T-helper 1 cell (primary cell): ENCODE measurements around the gene RECQL.
A peak's percentile ranks its signal among the peaks of the same experiment; 100 is the strongest.

ENCODE experiments used
- DNase-seq, 5 donors: peaks; one replicate each; pipeline ENCODE4 v3.0.0-alpha.2; 2012 to 2020
- total RNA-seq, 4 donors: gene quantifications; one replicate each; lab custom pipeline; 2026; lab: John Stamatoyannopoulos, UW

Gene RECQL
- 46.0 to 95.0 (median 81.3) reads per million in 4 donors for total RNA-seq

- DNase-seq: peak; percentile 77 to 97 (median 83)
These were observed at the start of gene RECQL, which contains the start of gene GOLT1B for GRCh38 chr12:21501258-21502163. TSS of gene RECQL (minus strand) at chr12:21501635. CDS start at chr12:21499570, 2,065 bp downstream. TSS of gene GOLT1B (plus strand) at chr12:21501789. CDS start at chr12:21501924, 135 bp downstream.

GRCh38 chr12:21547437-21547836 lies 46.0 kb upstream of the RECQL start:
- no peak for DNase-seq

- no peak for DNase-seq
These were observed 45.3 kb upstream of the RECQL start for GRCh38 chr12:21546716-21547115.

- DNase-seq: no peak
These were observed 44.1 kb upstream of the RECQL start for GRCh38 chr12:21545557-21545956.

GRCh38 chr12:21543151-21543550 lies 41.7 kb upstream of the RECQL start:
- DNase-seq: no peak

GRCh38 chr12:21542403-21542802 lies 41.0 kb upstream of the RECQL start:
- DNase-seq: no peak

- DNase-seq: no peak
These were observed 40.3 kb upstream of the RECQL start for GRCh38 chr12:21541773-21542172.

- peak in 1 of 5 donors; percentile 50 for DNase-seq
These were observed 38.4 kb upstream of the RECQL start for GRCh38 chr12:21539797-21540196.

- DNase-seq: no peak
These were observed 36.7 kb upstream of the RECQL start for GRCh38 chr12:21538061-21538653.

GRCh38 chr12:21529456-21529855 lies 28.0 kb upstream of the RECQL start:
- DNase-seq: no peak

GRCh38 chr12:21528953-21529352 lies 27.5 kb upstream of the RECQL start:
- DNase-seq: no peak

- peak; percentile 27 to 81 (median 35) for DNase-seq
These were observed 26.2 kb upstream of the RECQL start for GRCh38 chr12:21527451-21528180.

- no peak for DNase-seq
These were observed 25.4 kb upstream of the RECQL start for GRCh38 chr12:21526721-21527345.

GRCh38 chr12:21526053-21526452 lies 24.6 kb upstream of the RECQL start, which contains the start of gene SPX:
TSS of gene SPX (plus strand) at chr12:21526296. CDS start at chr12:21526473, 177 bp downstream.
- no peak for DNase-seq

GRCh38 chr12:21523148-21523547 lies 21.7 kb upstream of the RECQL start:
- DNase-seq: no peak

GRCh38 chr12:21521541-21521940 lies 20.1 kb upstream of the RECQL start:
- no peak for DNase-seq

GRCh38 chr12:21518451-21518850 lies 17.0 kb upstream of the RECQL start:
- no peak for DNase-seq

- DNase-seq: no peak
These were observed 14.8 kb upstream of the RECQL start for GRCh38 chr12:21516281-21516680.

GRCh38 chr12:21509768-21510167 lies 8.3 kb upstream of the RECQL start:
- peak in 1 of 5 donors; percentile 67 for DNase-seq

GRCh38 chr12:21507849-21508248 lies 6.4 kb upstream of the RECQL start:
- no peak for DNase-seq

- DNase-seq: no peak
These were observed 4.5 kb upstream of the RECQL start for GRCh38 chr12:21505888-21506287.

- DNase-seq: no peak
These were observed 1.4 kb upstream of the RECQL start for GRCh38 chr12:21502872-21503271.

- DNase-seq: peak in 3 of 5 donors; percentile 14 to 35 (median 19)
These were observed 695 bp upstream of the RECQL start for GRCh38 chr12:21502164-21502496.
